Measurements from ENCODE around the gene TRH. TPM values are rescaled to one million over a fixed set of nuclear protein-coding genes. Genes with fewer than 3 reads are reported as not detected.
A peak's percentile ranks its signal among the peaks of the same experiment; 100 is the strongest.

The TRH gene
- total RNA-seq, 1 experiment from 2014 or later = not detected

- H3K27me3 ChIP-seq (replicated peaks; ENCODE audit: insufficient read depth, low read depth, low read length, poor library complexity) = no peaks in the 10 kb centered on the region
- no peaks in the 10 kb centered on the region for H3K36me3 ChIP-seq (ENCODE audit: insufficient read depth, low read length, poor library complexity, severe bottlenecking)
- CTCF ChIA-PET = interaction anchor here (0.7 to 1.8 kb wide), 5 partner anchors 155 to 452 kb away, joined by 3 to 14 read pairs (median 6); no protein-coding TSS in a partner anchor
- H3K9me3 ChIP-seq (ENCODE audit: low read depth, low read length, poor library complexity, severe bottlenecking) = no peaks in the 10 kb centered on the region
- peaks cover 6% of the 10 kb centered on the region for H3K4me1 ChIP-seq (ENCODE audit: insufficient read depth, low read length, poor library complexity, severe bottlenecking)
- H3K27ac ChIP-seq (ENCODE audit: low read depth, low read length, poor library complexity, severe bottlenecking) = no peak overlapping the region
- H3K4me3 ChIP-seq (ENCODE audit: low read depth, low read length, poor library complexity, severe bottlenecking) = no peak overlapping the region
- intact Hi-C loops (cut with micrococcal nuclease; ENCODE audit: unreplicated experiment) = loop anchor here (2.0 kb wide), 2 partner anchors 61 to 157 kb away; no protein-coding TSS in a partner anchor
- peak; percentile 65 for DNase-seq (ENCODE audit: low spot score)
- no TSS peak for BruUV-seq (replicated peaks)
- TF ChIP-seq EZH2 (IDR thresholded peaks at IDR 0.05; ENCODE audit: borderline replicate concordance, low read depth, low read length, poor library complexity, severe bottlenecking) (no peak), CTCF (conservative IDR thresholded peaks at IDR 0.05; ENCODE audit: low read depth, low read length) (peak; percentile 79)
- POLR2A ChIA-PET (ENCODE audit: low non-redundant PET) = no interaction called here
Measured at GRCh38 chr3:129942296-129942695, 32.2 kb upstream of the TRH start.

- intact Hi-C loops (cut with micrococcal nuclease; ENCODE audit: unreplicated experiment) = loop anchor here (2.0 kb wide), 2 partner anchors 60 to 156 kb away; no protein-coding TSS in a partner anchor
- no peak overlapping the region for H3K27ac ChIP-seq (ENCODE audit: low read depth, low read length, poor library complexity, severe bottlenecking)
- H3K36me3 ChIP-seq (ENCODE audit: insufficient read depth, low read length, poor library complexity, severe bottlenecking) = no peaks in the 10 kb centered on the region
- peaks cover 3% of the 10 kb centered on the region for H3K4me1 ChIP-seq (ENCODE audit: insufficient read depth, low read length, poor library complexity, severe bottlenecking)
- H3K27me3 ChIP-seq (replicated peaks; ENCODE audit: insufficient read depth, low read depth, low read length, poor library complexity) = no peaks in the 10 kb centered on the region
- no peak overlapping the region for H3K4me3 ChIP-seq (ENCODE audit: low read depth, low read length, poor library complexity, severe bottlenecking)
- no peaks in the 10 kb centered on the region for H3K9me3 ChIP-seq (ENCODE audit: low read depth, low read length, poor library complexity, severe bottlenecking)
- ChIA-PET CTCF (interaction anchor here (1.4 to 1.8 kb wide), 2 partner anchors 154 to 163 kb away, joined by 7 to 14 read pairs; no protein-coding TSS in a partner anchor), POLR2A (ENCODE audit: low non-redundant PET) (no interaction called here)
- TF ChIP-seq EZH2 (IDR thresholded peaks at IDR 0.05; ENCODE audit: borderline replicate concordance, low read depth, low read length, poor library complexity, severe bottlenecking) = no peak
- no peak for TF ChIP-seq CTCF (conservative IDR thresholded peaks at IDR 0.05; ENCODE audit: low read depth, low read length)
- DNase-seq (ENCODE audit: low spot score) = no peak
- no TSS peak for BruUV-seq (replicated peaks)
Measured at GRCh38 chr3:129943020-129943419, 31.5 kb upstream of the TRH start.

GRCh38 chr3:129944709-129945108 is 29.8 kb upstream of the TRH start:
- H3K27ac ChIP-seq (ENCODE audit: low read depth, low read length, poor library complexity, severe bottlenecking) = no peak overlapping the region
- no peak overlapping the region for H3K4me3 ChIP-seq (ENCODE audit: low read depth, low read length, poor library complexity, severe bottlenecking)
- ChIA-PET CTCF (no interaction called here), POLR2A (ENCODE audit: low non-redundant PET) (no interaction called here)
- no peak for DNase-seq (ENCODE audit: low spot score)
- no peaks in the 10 kb centered on the region for H3K4me1 ChIP-seq (ENCODE audit: insufficient read depth, low read length, poor library complexity, severe bottlenecking)
- no peaks in the 10 kb centered on the region for H3K36me3 ChIP-seq (ENCODE audit: insufficient read depth, low read length, poor library complexity, severe bottlenecking)
- intact Hi-C loops (cut with micrococcal nuclease; ENCODE audit: unreplicated experiment) = no loop called here
- no peaks in the 10 kb centered on the region for H3K27me3 ChIP-seq (replicated peaks; ENCODE audit: insufficient read depth, low read depth, low read length, poor library complexity)
- BruUV-seq (replicated peaks) = no TSS peak
- TF ChIP-seq CTCF (conservative IDR thresholded peaks at IDR 0.05; ENCODE audit: low read depth, low read length) = no peak
- TF ChIP-seq EZH2 (IDR thresholded peaks at IDR 0.05; ENCODE audit: borderline replicate concordance, low read depth, low read length, poor library complexity, severe bottlenecking) = no peak
- H3K9me3 ChIP-seq (ENCODE audit: low read depth, low read length, poor library complexity, severe bottlenecking) = no peaks in the 10 kb centered on the region

Measured in A673 (cell line).